NCI-H1694 (cell line): ENCODE data around the gene CFAP43.
A peak's percentile ranks its signal among the peaks of the same experiment; 100 is the strongest.
"Not testable (repeated sequence)": the region's sequence is repeated elsewhere in the genome, so short reads cannot be mapped to it uniquely, and the experiment has no call there.

Source experiments
- DNase-seq: peaks from one replicate; lab custom pipeline; 2025; lab: John Stamatoyannopoulos, UW

Gene CFAP43

DNA sequence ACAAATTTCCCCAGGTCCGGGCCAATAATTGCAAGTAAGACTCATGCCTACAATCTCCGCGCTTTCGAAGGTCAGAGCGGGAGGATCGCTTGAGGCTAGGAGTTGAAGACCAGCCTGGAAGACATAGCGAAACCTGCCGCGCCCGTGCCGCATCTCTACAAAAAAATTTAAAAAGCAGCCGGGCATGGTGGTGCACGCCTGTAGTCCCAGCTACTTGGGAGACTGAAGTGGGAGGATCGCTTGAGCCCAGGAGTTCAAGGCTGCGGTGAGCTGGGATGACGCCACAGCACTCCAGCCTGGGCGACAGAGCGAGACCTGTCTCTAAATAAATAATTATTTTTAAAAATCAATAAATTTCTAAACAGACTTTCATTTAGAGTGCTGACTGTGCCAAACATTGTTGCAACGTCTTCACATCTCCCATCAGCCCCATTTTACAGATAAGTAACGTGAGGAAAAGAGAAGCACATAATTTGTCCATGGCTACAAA is 494 bp upstream of the CFAP43 start:
- DNase-seq = no peak

DNA sequence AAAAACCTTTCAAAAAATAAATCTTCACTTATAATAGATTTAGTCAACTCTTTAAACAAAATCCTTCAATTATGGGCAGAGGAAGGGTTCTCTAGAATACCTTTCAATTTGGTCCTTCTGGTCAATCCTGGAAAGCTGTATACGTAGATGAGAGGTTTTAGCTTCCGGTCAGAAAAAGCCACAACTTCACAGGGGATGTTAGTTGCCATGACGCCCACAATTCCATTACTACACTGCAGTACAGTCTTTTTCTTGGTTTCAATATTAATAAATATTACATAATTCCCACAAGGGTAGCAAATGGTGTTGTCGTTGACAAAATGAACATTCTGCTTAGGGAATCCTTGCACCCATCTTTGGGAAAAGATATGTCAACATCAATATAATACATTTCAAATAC is 1.7 kb downstream of the CFAP43 start:
- DNase-seq = no peak

DNA sequence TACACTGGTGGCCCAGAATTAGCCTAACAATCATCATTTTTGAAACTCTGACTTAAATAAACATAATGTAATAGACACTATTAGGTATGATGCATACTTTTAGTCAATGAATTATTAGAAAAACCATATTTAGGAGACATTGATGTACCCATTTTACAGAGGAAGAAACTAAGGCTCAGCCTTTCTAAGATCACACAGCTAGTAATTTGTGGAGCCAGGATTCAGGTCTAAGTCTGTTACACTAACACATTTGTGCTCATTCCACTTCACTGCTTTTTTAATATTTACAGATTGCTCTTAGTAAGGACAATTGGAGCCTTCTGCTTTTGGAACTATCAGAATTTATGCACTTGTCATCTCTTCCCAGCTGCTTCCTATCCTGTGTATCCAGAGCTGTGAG is 8.9 kb downstream of the CFAP43 start:
- DNase-seq = no peak

DNA sequence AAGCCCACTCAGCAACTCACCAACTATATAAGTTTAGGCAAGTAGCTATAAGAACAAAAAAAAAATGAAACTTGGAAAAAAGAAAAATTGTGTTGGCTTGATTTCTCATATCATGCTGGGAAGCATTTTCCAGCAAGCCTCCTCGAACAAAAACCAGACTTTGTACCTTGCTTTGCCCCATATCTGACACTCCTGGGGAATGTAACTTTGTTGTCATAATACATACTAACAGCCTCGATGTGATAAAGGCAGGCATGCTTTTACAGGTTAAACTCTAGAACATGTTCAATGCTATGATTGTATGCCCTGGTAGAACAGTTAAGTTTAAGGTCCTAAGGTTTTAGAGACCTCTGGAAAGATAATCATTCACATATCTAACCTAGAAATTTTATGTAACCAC is 11.6 kb downstream of the CFAP43 start:
- no peak for DNase-seq

DNA sequence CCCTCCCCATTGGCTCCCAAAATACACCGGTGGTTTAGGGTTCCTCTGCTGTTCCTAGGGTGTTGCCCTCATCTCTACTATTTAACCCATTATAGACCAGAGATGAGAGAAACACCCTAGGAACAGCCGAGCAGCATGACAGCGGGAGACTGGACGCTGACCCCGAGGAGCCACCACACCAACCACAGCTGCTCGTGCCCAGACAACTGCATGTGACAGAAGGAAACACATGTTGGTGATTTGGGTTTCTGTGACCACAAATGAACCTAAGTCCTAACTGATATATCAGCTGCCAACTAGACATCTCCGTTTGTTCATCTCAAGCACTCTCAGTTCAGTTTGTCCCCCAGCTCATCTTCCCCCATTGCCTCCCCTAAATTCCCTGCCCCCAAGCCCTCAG is 13.4 kb downstream of the CFAP43 start:
- no peak for DNase-seq

DNA sequence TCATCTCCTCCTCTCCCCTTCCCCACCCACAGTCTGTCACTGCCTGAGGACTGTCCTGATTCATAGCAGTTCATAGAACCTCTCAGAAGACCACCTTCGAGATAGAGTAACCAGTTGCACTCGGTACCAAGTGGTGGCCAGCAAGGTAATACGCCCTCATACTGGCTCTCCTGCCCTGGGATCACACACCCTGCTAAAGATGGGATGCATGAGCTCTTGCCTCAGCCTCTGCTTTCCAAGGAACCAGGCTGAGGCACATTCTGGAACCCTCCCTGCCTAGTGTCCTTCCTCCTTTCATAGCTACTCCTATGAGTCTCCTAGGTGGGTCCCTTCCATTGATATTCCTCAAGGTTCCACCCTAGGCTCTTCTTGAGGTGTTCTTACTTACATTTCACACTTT is 15.5 kb downstream of the CFAP43 start:
- no peak for DNase-seq

DNA sequence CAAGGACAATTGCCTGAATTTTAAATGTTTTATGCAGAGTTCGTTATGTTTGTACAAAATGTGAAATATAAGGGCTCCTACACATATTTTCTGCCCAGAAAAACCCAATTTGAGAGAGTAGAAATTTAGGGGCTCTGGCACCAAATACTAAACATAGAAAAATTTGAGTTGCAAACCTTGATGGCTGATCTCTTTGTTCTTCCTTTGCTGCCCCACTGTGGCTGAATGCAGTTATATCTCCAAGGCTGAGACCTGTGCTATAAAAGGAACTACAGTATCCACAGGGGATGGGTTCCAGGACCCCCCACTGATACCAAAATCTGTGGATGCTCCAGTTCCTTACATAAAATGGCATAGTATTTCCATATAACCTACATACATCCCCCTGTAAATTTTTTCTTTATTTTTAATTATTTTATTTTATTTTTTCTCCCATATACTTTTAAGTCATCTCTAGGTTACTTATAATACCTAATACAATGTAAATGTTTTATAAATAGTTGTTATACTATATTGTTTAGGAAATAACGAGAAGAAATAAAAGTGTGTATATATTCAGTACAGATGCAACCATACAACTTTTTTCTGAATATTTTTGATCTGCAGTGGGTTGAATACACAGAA is 22.5 kb downstream of the CFAP43 start:
- peak; percentile 43 for DNase-seq

DNA sequence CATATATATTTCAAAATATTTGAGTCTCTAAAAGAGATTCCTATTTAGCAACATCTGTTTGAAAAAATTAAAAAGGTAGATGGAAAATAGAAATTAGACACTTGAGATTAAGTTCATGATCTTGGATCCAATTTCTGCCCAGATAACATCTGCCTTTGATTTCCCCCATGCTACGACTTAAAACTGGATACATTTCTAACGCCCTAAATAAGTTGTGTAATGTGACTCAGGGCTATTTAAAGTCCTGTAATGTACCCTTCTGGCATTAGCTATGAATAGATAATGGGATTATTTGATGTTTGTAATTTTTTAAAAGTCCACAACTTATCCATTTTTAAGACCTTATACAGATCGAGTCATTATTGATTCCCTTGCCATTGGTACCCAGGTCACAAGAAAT is 23.4 kb downstream of the CFAP43 start:
- no peak for DNase-seq

DNA sequence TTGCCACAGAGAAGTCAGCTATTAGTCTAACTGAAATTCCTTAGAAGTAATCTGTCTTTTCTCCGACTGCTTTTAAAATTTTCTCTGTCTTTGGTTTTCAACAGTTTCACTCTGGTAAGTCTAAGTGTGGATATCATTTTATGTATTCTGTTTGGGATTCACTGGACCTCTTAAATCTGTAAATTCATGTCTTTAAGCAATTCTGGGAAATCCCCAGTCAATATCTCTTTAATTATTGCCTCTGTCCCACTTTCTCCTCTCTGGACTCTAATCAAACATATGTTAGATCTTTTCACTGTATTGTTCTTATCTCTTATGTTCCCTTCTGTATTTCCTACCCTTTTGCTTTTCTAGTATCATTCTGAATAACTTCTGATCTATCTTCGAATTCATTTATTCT is 29.9 kb downstream of the CFAP43 start:
- no peak for DNase-seq

DNA sequence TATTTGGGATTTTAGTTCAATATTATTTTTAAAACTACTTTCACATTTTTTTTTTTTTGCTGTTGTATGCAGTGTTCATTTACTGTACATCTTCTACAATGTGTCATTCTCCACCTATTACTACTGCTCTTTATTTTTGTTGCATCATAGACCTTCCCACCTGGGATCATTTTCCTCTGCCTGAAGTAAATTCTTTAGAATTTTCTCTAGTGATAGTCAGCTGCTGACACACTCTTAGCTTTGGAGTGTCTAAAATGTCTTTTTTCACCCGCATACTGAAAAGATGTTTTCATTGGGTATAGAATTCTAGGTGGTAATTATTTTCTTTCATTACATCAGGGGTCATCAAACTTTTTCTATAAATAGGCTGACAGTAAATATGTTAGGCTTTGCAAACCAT is 30.5 kb downstream of the CFAP43 start:
- DNase-seq = no peak

DNA sequence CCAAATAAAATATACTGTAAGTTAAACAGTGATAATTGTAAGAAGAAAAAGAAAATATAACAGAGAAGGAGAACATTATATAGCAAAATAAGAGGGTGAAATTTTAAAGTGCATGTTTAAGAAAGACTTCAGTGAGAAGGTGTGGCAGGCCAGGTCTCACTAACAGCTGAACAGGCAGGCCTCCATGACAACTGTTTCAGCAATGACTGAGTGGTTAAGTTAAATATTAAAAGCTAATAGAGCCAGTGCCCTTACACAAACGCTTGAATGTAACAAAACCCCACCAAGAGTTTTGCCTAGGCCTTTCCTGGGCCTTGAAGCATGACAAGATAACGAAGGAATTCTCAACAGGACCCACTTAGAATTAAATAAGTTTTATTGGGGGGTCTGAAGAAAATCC is 32.6 kb downstream of the CFAP43 start:
- no peak for DNase-seq

DNA sequence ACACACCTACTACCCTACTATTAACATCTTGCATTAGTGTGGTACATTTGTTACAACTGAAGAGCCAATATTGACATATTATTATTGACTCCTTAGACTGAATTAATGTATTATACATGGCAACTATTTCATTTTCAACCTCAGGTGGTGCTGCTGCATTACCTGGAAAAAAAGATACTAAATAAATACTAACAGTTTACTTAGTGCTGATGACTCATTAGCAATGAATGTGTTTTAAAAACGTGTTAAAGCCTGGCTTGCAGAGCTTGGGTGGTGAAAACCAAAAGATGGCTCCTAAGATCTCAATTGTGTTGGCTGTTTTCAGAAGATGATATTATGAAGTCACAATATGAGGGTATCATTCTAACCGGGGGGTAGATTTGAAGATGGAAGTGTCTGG is 34.8 kb downstream of the CFAP43 start:
- no peak for DNase-seq

DNA sequence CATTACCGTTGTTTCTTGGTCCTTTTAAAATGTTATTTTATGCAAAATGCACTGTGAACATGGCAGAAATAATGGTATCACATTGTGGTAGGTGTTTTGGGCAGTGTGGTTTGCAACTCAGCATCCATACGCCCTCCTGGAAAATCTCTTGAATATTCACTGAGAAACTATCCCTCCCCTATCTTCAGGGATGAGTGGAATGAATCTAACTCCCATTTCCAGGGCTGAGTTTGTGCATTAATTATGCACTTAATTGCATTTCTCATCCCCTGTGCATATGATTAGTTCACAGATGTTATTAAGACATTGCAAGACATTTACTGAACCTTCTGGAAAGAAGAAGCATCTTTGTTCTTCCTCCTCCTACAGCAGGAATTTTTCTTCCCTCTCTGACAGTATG is 36.5 kb downstream of the CFAP43 start:
- no peak for DNase-seq

DNA sequence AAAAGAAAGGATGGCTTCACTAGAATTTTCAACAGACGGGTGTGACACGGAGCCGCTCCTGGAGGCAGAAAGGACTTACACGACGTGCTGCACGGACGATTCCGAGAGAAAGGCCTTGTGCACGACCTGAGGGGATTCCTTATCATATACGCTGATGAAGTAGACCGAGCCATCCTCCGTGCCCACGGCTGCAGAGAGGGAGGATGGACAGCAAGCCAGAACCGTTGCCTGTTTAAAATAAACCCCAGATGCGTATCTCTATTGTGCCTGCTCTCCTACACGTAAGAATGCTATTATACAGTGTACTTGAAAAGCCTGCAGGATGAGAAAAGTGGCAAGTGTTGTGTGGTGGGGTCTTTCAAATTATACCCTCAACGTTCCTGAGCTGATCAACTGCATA is 38.4 kb downstream of the CFAP43 start:
- no peak for DNase-seq

DNA sequence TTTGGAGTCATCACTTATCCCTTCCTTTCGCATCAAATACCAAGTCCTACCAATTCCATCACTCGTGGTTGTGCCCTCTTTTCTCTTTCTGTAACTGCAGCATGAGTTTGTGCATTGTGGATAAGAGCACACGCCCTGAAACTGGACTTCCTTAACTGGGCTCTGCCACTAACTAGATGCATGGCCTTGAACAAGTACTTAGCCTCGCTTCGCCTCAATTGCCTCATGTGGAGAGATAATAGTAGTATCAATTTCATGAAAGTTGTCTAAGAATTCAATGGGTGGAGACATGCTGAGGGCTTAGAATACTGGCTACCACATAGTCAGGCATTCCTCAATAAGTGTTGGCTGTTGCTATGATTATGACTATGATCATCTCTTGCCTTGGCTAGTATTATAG is 41.5 kb downstream of the CFAP43 start:
- DNase-seq = no peak

DNA sequence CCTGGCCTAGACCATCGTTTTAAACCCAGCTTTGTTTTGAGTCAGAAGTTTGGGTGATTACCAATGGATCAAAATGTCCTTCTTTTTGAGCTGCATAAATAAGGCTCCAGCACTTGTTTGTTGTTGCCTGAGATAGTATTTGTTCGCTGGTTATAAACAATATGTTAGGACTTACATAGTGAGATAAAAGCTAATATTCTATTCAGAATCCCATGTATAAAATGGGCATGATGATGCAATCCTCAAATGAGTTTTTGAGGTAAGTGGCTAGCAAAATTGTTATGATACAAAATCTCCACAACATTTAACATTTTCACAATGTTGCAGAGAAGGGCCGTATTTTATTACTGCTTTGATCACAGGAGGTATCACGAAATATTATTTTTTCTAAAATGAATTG is 48.5 kb downstream of the CFAP43 start:
- no peak for DNase-seq

DNA sequence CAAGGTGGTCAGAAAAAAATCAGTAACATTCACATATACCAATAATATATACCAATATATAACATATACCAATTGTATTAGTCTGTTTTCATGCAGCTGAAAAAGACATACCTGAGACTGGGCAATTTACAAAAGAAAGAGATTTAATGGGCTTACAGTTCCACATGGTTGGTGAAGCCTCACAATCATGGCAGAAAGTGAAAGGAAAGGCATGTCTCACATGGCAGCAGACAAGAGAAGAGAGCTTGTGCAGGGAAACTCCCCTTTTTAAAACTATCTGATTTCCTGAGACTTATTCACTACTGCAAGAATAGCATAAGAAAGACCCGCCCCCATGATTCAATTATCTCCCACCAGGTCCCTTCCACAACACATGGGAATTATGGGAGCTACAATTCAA is 58.0 kb downstream of the CFAP43 start:
- DNase-seq = not testable (repeated sequence)

DNA sequence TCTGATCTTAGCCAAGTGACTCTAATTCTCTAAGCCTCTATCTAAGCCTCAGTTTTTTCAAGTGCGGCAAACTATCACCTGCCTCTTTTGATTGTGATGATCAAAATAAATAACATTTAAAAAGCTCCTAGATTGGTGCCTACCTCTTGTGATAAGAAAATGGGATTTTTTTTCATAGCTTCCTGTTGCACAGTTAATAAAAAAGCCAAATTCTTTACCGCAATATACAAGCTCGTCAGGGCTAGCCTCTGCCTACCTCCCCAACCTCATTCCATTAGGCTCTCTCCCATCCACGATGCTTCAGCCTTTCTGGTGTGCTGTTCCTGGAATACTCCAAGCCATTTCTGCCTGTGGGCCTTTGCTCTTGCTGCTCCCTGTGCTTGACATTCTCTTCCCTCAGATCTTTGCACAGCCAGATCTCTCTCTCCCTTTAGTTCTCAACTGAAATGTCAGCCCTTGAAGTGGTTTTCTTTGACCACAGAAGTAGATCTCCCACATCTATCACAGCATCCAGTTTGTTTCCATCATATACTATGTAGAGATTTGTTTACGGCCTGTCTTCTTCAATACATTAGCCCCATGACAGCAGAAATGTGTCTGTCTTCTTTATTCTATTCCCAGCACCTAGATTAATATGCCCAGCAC is 61.4 kb downstream of the CFAP43 start:
- no peak for DNase-seq

DNA sequence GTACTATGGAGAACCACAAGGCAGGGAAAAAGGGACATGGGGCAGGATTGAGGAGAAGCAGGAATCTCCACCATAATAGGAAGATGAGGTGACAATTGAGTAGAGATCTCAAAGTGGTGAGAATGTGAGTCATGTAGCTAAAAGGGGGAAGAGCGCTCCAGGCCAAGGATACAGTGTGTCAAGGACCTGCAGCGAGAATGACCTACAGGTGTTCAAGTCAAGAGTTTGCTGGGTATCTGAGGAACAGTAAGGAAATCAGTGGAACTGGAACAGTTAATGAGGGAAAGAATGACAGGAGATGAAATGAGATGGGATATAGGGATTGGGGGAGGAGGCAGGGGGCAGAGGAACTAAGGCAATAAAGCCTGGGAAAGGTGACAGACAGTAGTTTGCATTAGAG is 76.6 kb downstream of the CFAP43 start:
- no peak for DNase-seq

DNA sequence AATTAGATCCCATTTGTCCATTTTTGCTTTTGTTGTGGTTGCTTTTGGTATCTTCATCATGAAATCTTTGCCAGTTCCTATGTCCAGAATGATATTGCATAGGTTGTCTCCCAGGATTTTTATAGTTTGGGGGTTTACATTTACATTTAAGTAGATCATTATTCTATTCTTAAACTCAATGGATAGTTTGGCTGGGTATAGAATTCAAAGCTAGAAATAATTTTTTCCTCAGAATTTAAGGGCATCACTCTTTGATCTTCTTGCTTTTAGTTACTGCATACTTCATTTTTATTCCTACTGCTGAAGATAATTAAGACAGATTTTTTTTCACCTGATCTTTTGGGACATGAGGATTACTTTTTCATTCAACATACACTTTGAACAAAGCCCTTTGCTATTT is 80.4 kb downstream of the CFAP43 start:
- no peak for DNase-seq

DNA sequence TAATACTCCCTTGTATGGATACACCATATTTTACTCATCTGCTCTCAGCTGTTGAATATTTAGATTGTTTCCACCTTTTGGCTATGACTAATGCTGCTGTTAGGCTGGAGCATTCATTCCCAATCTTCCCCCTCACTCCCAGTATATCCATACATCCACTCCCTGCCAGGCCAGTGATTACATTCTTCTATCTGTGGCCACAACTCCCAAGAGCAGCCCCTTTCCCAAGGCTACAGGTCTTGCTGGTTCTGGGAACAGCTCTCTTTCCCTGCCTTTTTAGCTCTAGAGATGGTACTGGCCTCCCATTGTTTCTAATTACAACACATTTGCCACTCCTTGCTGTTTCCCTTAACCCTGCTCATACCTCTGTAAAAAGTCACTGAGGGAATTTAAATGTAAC is 82.0 kb downstream of the CFAP43 start:
- DNase-seq = no peak

DNA sequence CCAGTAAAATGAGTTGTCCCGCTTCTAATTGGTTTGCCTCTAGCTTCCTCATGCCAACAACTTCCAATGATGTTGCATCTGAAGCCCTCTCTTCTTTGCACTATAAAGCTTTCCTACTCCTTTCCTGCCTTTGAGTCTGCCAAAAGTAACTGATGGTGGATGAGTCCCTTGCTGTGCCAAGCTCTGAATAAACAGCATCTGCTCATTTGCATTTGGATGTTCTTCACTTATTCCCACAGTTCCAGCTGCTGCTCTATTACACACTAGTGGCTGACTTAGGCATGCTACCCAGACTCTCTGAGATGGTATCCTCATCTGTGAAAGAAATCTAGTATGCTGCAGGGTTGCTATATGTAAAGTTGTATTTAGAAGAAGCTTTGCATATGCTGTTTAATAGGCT is 85.3 kb downstream of the CFAP43 start:
- DNase-seq = peak; percentile 85

DNA sequence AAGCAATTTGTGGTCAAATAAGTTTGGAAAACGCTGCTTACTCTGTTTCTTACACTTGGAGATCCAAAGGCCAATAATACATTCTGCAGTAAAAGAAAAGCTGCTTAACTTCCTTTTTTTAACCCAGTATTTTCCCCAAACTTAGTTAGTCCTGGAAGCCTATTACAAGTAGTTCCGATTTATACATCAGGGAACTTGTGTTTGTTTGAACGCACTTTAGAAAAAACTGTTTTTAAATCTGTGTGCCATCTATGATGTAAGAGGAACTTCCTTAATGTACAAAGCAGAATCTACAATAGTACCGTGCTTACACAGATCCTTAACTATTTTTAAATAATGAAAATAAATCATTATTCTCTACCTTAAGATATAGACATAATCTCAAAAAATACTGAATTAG is 87.2 kb downstream of the CFAP43 start:
- DNase-seq = no peak

DNA sequence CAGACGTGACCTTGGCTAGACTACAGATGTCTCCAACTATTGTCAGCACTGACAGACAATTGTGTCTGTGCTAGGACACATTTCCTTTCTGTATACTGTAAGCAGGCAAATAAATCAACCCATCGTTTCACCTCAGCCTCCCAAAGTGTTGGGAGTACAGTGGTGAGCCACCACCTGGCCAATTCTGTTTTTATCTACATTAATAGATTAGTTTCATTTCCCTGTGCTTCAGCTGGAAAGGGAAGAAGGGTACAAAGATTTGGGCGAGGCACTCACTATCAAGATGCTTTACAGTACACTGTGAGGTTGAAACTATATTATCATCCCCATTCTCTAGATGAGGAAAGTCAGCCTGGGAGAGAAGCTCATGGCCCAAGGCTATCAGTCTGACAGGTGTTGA is 88.3 kb downstream of the CFAP43 start:
- DNase-seq = no peak
